GM18508 (cell line): Measurements from ENCODE around the gene CSRNP3.

ENCODE experiments used
- ATAC-seq: cut with Tn5 transposase; IDR thresholded peaks from one replicate; pipeline ENCODE4 v1.9.1; 2021; ENCODE audit warnings: moderate number of reproducible peaks; ENCODE audit not compliant: insufficient read depth, unreplicated experiment

Gene CSRNP3

DNA sequence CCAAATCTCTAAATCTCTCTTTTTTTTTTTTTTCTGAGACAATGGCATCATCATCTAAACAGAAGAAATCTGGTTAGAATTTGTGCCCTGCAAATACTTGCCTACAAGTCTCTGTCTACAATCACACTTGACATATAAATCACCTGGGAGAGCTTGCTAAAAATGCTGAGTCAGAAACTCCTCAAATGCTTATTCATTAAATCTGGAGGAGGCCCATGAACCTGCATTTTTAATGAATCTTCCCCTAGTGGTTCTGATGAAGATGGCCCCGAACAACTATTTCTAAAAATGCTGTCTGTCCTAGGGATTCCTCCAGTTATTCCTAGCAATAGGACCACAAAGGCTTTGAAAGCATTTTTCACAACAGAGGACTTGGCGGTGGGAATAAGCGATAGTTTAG, 1.6 kb upstream of the CSRNP3 start:
- no peak for ATAC-seq

DNA sequence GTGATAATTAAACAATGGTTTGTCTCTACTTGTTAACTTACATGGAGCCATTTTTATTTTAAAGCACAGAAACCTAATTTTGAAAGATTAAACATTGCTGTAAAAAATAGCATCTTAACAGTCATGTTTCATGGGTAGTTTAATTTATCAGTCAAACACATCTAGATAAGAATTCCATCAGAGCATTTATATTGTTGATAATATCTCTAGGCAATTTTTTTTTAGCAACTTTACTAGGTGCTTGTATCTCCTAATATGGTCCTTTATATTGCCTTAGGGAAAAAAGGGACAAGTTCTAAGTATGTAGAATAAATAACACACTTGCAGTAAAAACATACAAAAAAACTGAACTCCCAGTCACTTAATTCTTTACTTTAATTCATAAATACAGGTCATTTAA, 863 bp downstream of the CSRNP3 start:
- ATAC-seq: no peak

DNA sequence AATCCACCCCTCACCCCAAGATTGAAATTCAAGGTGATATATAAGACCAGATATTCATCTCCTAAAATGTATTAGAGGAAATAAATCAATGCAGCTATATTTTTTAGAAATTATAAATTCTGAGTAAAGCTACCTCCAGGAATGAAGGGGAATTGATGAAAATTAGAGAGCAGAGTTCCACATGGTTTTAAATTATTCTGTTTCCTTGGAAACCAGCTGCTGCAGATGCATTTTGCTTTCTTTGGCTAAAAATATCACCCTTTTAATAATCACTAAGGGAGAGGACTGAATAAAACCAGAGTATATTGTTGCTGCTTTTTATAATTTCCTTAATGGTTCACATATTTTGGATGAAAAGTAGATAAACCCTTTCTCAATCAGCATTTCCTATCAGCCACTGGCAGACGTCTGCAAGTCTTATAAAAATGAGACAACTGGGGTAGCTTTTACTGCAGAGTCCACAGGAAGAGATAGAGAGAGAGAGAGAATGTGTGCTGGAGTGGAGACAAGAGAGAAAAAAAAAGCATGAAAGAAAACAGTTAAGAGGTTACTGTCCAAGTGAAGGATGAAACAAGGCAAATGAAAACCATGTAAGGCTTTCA, 2.0 kb downstream of the CSRNP3 start:
- no peak for ATAC-seq

DNA sequence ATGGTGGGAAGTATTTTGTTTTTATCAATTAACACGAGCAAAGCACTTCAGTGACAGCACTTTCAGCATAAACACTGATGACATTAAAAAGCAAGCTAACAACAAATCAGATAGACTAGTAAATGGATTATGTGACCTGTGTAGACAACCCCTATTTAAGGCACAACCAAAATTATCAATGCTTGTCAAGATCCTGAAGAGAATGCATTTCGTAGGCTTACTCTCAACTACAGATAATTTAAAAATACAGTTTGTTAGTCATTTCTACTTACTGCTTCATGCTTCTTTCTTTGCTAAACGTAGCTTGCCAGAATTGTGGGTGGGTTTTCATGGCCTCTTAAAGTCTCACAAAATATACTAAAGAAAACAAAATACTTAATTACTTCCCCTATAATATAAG, 3.4 kb downstream of the CSRNP3 start:
- no peak for ATAC-seq

DNA sequence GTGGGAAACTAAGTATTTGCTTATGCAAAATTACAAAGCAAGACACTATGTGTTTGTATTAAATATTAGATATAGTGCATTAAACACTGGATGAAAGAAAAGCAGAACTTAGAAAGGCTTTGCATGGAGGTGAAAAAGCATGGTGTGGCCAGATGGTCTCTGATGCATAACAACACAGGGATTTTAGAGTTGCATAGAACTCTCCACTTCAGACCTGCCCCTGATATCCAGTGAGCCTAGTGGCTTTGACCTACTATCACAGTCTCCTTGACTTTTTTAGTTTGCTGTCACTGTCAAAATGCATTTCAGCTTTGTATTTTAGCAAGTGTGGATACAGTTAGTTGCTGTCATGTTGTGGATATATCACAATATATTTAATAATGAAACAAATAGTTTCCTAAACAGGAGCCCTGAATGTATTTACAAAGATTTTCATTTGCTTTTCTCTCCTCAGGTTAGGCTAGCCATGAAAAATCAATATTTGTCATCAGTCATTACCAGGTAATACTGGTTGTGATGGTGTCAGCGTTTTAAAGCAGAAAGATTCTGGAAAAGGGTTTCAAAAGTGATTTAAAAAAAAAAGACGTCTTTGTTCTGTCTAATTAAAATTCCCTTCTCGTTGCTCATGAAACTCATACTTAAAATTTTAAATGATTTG, 5.2 kb downstream of the CSRNP3 start:
- no peak for ATAC-seq

DNA sequence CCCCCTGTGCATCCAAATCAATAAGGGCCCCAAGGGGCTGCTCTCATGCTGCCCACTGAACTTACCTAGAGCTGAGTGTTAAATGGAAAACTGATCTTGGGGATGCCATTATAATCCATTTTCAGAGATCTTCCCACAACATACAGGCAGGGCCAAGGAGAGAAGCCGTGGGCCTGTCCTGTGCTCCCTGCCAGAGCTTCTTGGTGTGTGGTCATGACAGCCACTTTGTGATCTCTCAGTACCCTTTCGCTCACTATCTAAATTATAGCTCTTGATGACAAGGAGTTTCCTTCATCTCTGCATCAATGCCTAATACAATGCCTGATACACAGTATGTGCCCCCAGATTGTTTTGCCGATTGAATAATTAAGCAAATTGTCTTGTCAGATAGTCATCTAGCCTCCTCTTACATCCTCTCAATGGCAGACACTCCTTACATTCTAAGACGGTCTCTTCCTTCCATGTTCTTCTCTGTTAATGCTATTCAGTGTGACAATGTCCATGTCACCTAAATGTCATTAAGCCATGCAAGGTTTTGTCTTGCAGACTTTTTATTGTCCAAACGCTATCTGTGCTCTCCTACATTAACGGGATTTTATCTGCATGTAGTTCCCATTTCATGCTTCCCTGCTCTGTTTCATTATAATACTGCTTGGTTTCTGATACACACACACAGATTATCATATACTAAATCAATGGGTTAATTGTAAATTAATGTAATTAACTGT, 5.9 kb downstream of the CSRNP3 start:
- ATAC-seq: no peak

DNA sequence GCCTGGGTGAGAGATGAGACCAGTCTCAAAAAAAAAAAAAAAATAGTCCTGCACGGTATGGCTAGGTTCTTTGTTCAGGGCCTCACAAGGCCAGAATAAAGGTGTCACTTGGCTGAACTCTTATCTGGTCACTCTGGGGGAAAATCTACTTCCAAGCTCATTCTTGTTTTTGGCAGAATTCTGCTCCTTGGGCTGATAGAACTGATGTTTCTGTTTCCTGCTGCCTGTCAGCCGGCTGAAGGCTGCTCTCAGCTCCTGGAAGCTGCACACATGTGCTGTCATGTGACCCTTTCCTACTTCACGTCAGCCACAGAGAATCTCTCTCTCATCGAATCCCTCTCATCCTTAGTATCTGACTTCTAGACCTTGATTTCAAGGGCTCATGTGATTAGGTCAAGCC, 10.4 kb downstream of the CSRNP3 start:
- no peak for ATAC-seq

DNA sequence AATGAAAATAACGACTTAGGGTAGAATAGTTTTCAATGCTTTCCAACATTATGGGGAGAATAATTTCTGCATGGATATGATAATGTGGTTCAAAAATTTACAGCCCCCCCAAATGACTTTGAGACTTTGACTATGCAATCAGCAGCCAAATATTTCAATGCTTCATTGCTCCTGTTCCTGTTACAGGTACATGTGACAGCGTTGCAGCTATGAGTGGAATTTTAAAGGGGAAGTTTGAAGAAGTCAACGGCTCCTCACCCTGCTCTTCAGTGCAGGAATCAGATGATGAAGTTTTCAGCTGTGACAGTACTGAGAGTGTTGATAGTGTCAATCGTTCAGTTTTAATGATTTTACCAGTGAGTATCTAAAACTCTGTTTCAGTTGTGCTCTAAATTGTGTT, 25.1 kb downstream of the CSRNP3 start:
- no peak for ATAC-seq

DNA sequence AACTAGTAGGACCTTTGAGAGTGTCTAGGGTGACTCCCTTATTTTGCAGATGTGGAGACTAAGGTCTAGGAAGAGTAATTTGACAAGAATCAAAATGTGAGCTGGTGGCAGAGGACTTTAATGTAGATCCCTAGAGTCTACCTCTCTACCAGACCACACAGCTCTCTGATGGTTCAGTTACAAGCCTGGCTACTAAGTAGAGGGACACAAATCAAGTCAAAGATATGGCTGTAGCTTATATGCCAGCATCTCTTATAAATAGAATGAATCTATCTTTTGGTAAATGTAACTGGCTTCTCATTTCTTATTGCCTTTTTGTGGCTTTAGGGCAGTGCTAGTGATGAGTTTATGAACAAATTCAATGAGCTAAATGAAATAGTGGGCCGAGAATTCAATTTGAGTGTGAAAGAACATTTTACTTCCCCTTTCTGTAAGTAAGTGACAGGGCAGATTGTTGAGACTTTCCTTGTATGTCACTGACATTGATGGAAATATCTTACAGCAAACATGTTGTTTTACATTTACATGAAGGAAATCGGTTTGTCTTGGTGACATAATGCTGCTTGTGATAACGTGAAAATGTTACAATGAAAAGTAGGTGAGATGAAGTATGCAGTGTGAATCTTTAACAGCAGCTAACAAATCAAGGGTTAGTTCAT, 28.3 kb downstream of the CSRNP3 start:
- ATAC-seq: no peak

DNA sequence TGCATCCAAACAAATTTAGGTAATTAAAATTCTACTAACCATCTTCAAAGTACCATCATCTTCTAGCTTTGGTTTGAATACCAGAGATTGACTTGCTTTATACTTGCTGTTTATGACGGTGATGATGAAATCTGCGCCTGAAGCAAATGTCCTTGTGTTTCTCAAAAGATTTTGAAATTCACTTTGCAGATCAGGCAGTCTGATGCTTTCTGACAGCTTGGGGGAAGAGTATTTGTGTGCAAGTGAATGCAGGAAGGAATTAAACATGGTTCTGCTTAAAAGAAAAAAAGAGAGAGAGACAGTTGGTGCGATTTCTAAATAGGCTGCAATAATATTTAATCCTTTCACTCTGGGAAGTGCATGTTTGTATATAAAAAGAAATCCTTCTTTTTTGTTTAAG, 29.6 kb downstream of the CSRNP3 start:
- ATAC-seq: no peak

DNA sequence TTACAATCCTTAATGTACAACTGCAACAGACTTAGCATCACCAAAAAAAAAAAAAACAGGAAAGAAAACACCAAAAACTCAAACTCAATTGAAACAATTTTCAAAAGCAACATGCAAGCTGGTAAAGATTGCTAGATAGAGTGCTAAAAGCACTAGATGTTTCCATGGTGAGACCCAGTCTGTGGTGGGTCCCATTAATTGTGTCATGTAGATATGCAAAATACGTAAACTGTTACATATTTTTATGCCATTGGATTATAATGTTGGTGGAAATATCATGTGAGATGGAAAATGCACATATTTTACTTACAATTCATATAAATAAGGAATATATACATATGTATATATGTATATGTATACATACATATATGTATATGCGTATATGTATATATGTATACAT, 30.5 kb downstream of the CSRNP3 start:
- no peak for ATAC-seq

DNA sequence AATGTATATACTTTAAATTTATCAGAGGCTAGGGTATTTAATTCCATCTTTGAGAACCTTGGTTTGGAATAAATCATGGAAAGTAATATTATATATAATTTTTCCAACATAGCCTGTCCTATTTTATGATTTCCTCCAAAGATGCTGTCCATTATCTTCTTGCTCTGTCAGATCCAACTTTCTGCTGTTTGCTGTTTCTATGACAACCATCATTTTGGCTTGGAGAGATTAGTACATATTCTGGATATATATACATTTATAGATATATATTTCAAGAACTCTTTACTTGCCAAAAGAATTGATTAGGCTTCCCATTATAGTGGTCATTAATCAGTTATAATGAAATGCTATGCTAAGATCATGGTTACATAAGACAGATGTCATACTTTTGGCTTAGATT, 31.3 kb downstream of the CSRNP3 start:
- no peak for ATAC-seq

DNA sequence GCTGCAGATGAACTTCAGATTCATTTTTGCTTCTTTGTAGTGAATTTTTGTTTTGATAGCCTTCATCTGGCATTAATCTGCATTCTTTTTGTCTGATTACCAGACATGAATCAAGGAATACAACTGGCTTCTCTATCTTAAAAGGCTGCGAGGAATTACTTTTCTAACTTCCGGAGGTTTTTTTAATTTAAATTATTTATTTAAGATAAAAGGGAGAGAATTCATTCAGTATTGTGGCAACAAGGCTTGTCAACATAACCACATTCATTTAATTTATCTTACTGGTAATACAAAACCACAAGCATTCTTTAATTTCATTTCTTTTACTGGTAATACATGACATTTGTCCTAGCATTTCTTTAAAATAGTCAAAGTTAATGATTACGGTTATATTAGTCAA, 36.0 kb downstream of the CSRNP3 start:
- ATAC-seq: no peak

DNA sequence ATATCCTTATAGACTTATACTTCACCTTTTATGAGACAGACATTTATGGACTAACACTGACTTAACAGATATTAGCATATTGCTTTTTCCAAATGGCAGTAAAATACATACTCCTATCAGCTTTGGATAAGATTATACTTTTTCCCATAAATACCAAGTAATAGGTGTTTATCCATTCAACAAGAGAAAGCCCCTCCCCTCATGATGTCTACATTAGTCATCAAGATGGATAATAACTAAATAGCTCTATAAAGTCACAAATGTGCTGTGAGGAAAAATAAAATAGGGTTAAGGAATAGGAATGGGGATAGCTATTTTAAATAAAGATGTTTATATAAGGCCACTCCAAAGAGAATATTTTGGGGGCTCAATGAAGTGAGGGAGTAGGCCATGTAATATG, 39.4 kb downstream of the CSRNP3 start:
- ATAC-seq: no peak

DNA sequence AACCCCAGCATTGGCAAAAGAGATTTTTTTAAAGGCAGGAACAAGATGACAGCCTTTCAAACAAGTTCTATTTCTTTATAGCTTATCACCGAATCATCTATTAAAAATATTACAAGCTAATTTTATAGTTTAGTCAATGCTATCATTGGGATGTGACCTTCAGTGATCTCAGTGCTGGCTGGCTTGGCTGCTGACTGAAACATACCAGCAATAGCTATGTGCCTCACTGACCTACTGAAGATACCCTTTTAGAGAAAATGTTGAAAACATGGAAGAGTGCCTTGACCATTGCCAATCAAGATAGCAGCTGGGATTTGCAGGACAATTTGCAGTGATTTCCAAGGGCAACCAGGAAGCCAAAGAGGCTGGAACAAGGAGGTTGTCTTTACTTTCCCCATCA, 44.0 kb downstream of the CSRNP3 start:
- no peak for ATAC-seq

DNA sequence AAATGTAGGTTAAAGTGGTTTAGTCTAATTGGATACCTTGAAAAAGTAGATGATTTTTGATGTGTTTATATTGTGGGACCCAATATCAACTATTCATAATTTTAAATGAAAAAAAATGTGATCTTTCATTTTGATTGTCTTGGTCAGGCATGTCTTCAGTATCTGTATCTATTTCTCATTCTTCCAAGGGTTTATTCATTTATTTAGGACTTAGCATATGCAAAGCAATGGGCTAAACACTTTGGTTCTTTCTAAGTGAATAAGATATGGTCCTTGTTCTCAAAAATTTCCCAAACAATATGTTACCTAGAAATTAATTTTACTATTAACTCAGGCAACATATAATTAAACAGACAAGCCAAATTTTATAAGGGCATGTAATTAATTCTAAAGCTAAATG, 49.1 kb downstream of the CSRNP3 start:
- no peak for ATAC-seq

DNA sequence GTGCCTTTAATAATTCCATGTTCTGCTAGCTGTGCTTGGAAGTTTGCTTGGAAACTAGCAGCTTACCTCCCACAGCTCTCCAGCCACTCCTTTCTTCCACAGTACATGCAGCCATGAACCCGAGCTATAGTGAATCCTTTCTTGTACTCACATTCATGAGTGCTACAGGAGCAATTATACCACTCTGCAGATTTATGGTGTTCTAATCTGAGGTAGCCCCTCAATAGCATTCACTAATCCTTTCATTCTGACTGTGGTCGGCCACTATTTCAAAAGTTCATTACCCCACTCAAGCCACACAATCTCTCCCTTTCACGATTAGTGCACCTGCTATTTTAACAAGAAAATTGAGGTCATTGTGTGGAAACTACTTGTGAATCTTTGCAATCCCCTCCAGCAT, 53.2 kb downstream of the CSRNP3 start:
- no peak for ATAC-seq

DNA sequence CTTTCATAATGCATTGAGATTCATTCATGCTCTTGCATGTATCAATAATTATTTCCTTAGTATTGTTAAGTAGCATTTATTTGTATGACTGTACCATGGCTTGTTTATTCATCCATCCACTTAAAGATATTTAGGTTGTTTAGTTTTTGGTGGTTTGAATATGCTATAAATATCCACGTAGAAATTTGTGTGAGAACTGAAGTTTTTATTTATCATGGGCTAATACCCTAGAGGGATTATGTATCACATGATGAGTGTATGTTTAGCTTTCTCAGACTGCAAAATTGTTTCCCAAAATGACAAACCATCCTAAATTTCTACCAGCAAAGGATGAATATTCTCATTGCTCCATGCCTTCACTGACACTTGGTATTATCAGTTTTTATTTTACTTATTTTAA, 55.2 kb downstream of the CSRNP3 start:
- no peak for ATAC-seq

DNA sequence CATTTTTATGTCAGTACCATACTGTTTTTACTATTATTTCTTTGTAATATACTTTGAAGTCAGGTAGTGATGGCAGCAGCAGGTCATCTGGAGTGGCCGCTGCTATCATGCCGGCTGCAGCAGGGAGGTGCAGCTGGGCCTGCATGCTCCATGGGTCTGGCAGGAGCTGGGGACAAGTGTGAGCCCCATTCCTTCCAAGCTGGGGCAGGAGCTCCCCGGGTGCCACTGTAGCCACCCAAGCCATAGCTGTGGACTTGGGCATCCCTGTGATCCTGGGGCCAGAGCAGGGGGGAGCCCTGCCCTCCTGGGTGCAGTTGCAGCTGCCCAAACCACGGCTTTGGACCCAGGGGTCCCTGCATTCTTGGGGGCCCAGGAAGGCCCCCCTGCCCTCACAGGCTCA, 59.2 kb downstream of the CSRNP3 start:
- no peak for ATAC-seq

DNA sequence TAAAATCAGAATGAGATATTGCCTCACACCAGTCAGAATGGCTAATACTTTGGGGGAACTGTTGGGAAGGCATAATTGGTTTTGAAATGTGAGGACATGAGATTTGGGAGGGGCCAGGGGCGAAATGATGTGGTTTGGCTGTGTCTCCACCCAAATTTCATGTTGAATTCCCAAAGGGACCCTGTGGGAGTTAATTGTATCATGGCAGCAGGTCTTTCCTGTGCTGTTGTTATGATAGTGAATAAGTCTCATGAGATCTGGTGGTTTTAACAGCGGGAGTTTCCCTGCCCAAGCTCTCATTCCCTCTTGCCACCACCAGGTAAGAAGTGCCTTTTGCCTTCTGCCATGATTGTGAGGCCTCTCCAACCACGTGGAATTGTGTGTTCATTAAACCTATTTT, 59.6 kb downstream of the CSRNP3 start:
- peak; percentile 47 for ATAC-seq

DNA sequence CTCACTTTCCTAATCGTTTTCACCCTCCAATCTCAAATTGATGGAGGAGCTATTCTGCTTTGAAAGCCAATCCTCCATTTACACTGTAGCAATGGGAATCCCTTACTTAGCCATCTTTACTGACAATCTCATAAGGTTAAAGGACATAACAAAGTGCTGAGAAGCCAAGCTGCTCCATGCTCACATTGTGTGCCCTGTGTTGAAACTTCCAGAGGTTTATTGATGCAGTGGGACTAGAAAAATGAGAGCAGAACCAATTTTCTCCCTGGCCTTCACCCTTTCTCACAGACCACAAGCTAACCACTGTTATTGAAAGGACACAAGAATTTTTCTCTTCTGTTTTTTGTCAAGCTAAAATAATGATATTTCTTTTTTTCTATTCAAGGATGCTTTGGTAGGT, 63.8 kb downstream of the CSRNP3 start:
- no peak for ATAC-seq
